Keratinocyte (primary cell): ENCODE results near the gene SCAANT1. TPM values are rescaled to one million over a fixed set of nuclear protein-coding genes. Genes with fewer than 3 reads are reported as not detected.

Experiments used
- DNase-seq: peaks from one replicate; pipeline ENCODE4 v3.0.0-alpha.2; 2011; ENCODE audit warnings: low read depth, missing footprints, low spot score
- FAIRE-seq: peaks from 2 replicates; lab custom pipeline; 2011; peaks lifted over from hg19 to GRCh38; lab: Jason Lieb, UNC
- H2AFZ ChIP-seq: 2 replicates; pipeline ENCODE4 v1.6.0; 2012; ENCODE audit warnings: low read length, control low read depth, inconsistent platforms; ENCODE audit not compliant: control insufficient read depth
- H3K27ac ChIP-seq: 2 replicates; pipeline ENCODE4 v1.5.1; 2011; ENCODE audit warnings: low read length; ENCODE audit not compliant: control insufficient read depth, insufficient read depth
- H3K27me3 ChIP-seq: 3 replicates; pipeline ENCODE4 v1.6.0; 2011; ENCODE audit warnings: low read length; ENCODE audit not compliant: control insufficient read depth, insufficient read depth; ENCODE audit errors: extremely low read depth
- H3K36me3 ChIP-seq, 2 experiments: 2 replicates in 1 of 2; 3 replicates in 1 of 2; pipeline ENCODE4 v1.5.1; 2011; ENCODE audit warnings: low read length in 2 of 2, mild to moderate bottlenecking in 1 of 2; ENCODE audit not compliant: control insufficient read depth in 2 of 2, insufficient read depth in 2 of 2; ENCODE audit errors: extremely low read depth in 1 of 2
- H3K4me1 ChIP-seq: 3 replicates; pipeline ENCODE4 v1.5.1; 2011; ENCODE audit warnings: low read length; ENCODE audit not compliant: control insufficient read depth, insufficient read depth; ENCODE audit errors: extremely low read depth
- H3K4me2 ChIP-seq: 3 replicates; pipeline ENCODE4 v1.6.0; 2011; ENCODE audit warnings: low read depth, low read length; ENCODE audit not compliant: control insufficient read depth, insufficient read depth; ENCODE audit errors: extremely low read depth
- H3K4me3 ChIP-seq, 3 experiments: fragments of 200-600 bp in 1 of 3; sonication (generic) in 1 of 3; 2 replicates in 2 of 3; 3 replicates in 1 of 3; pipeline ENCODE4 v1.5.1; 2011 to 2016; ENCODE audit warnings: low read length in 3 of 3, mild to moderate bottlenecking in 3 of 3, control low read depth in 2 of 3, inconsistent platforms in 1 of 3, low read depth in 1 of 3, mixed read lengths in 1 of 3, mixed run types in 1 of 3, moderate library complexity in 1 of 3; ENCODE audit not compliant: control insufficient read depth in 2 of 3, insufficient read depth in 2 of 3; ENCODE audit errors: extremely low read depth in 1 of 3
- H3K79me2 ChIP-seq: 2 replicates; pipeline ENCODE4 v1.6.0; 2012; ENCODE audit warnings: low read length; ENCODE audit not compliant: control insufficient read depth, insufficient read depth
- H3K9ac ChIP-seq: 3 replicates; pipeline ENCODE4 v1.6.0; 2011; ENCODE audit warnings: low read length; ENCODE audit not compliant: control insufficient read depth, insufficient read depth; ENCODE audit errors: extremely low read depth
- H3K9me1 ChIP-seq: 3 replicates; pipeline ENCODE4 v1.6.0; 2011; ENCODE audit warnings: low read length; ENCODE audit not compliant: control insufficient read depth, insufficient read depth; ENCODE audit errors: extremely low read depth
- H3K9me3 ChIP-seq: 2 replicates; pipeline ENCODE4 v1.5.1; 2012; ENCODE audit warnings: low read depth, low read length; ENCODE audit not compliant: control insufficient read depth
- H4K20me1 ChIP-seq: 3 replicates; pipeline ENCODE4 v1.6.0; 2011; ENCODE audit warnings: low read length; ENCODE audit not compliant: control insufficient read depth, insufficient read depth; ENCODE audit errors: extremely low read depth
- CTCF ChIP-seq, 3 experiments: IDR thresholded peaks in 1 of 3; conservative IDR thresholded peaks in 1 of 3; optimal IDR thresholded peaks in 1 of 3; 2 replicates in 2 of 3; 3 replicates in 1 of 3; pipeline versions ENCODE3 to v1.5.1; 2011; ENCODE audit warnings: low read length in 3 of 3, mild to moderate bottlenecking in 3 of 3, moderate library complexity in 2 of 3, control low read depth in 1 of 3, inconsistent platforms in 1 of 3; ENCODE audit not compliant: insufficient read depth in 2 of 3; ENCODE audit errors: extremely low read depth in 1 of 3
- EZH2 ChIP-seq: IDR thresholded peaks from one replicate; pipeline ENCODE4 v1.6.1; 2012; ENCODE audit warnings: inconsistent platforms, mild to moderate bottlenecking, low read length, moderate library complexity
- dilution Hi-C: fragments of 300-500 bp; cut with MboI; formaldehyde crosslinking; loops from one replicate; pipeline ENCODE4 v1.7.0; 2020; ENCODE audit warnings: low sequenced_read_pairs; ENCODE audit not compliant: extremely low pct_ligation_motif_present
- polyA plus RNA-seq, 5 experiments: library from polyadenylated mRNA; depleted of rRNA in 3 of 5; stranded (reverse) in 3 of 5; stranded (forward) in 1 of 5; unstranded in 1 of 5; fragments of >200 nt; gene quantifications; 1 replicate in 1 of 5; 2 replicates in 3 of 5; 3 replicates in 1 of 5; pipeline versions ENCODE4 v1.2.1 to v1.2.3, GENCODE V29; 2011 to 2012; ENCODE audit warnings: missing spikeins in 2 of 5, low read depth in 1 of 5, low replicate concordance in 1 of 5

SCAANT1 gene
- polyA plus RNA-seq, 1 donor (not counting 4 experiments of a cell fraction or from before 2014, with no cell fraction given), result not detected

GRCh38 chr3:63921741-63922482 lies 9.7 kb upstream of the SCAANT1 start:
- H4K20me1 ChIP-seq, result no peaks in the 10 kb centered on the region
- H3K4me1 ChIP-seq, result no peaks in the 10 kb centered on the region
- no peaks in the 10 kb centered on the region for H3K9me1 ChIP-seq
- H2AFZ ChIP-seq, result no peak overlapping the region
- H3K9ac ChIP-seq, result no peak overlapping the region
- DNase-seq (no peak), FAIRE-seq (no peak)
- dilution Hi-C loops, result no loop called here
- H3K4me2 ChIP-seq, result no peak overlapping the region
- H3K4me3 ChIP-seq, result no peak overlapping the region
- TF ChIP-seq EZH2 (no peak), CTCF (optimal IDR thresholded peaks at IDR 0.05 in 1 of 3, IDR thresholded peaks at IDR 0.05 in 1 of 3, conservative IDR thresholded peaks at IDR 0.05 in 1 of 3; ENCODE audit: extremely low read depth in 1 of 3, insufficient read depth in 2 of 3, low read length in 3 of 3) (no peak)
- H3K9me3 ChIP-seq, result no peaks in the 10 kb centered on the region
- peaks cover 19 to 39% of the 10 kb centered on the region in 2 experiments for H3K36me3 ChIP-seq
- H3K27me3 ChIP-seq, result no peaks in the 10 kb centered on the region
- peaks cover 49% of the 10 kb centered on the region for H3K79me2 ChIP-seq
- no peak overlapping the region for H3K27ac ChIP-seq

GRCh38 chr3:63920001-63920400 lies 7.8 kb upstream of the SCAANT1 start:
- DNase-seq (no peak), FAIRE-seq (no peak)
- no peak for TF ChIP-seq EZH2
- TF ChIP-seq CTCF (optimal IDR thresholded peaks at IDR 0.05 in 1 of 3, IDR thresholded peaks at IDR 0.05 in 1 of 3, conservative IDR thresholded peaks at IDR 0.05 in 1 of 3; ENCODE audit: extremely low read depth in 1 of 3, insufficient read depth in 2 of 3, low read length in 3 of 3), result no peak
- H3K9ac ChIP-seq, result no peak overlapping the region
- H3K27me3 ChIP-seq, result no peaks in the 10 kb centered on the region
- H3K79me2 ChIP-seq, result peaks cover 39% of the 10 kb centered on the region
- H3K4me1 ChIP-seq, result no peaks in the 10 kb centered on the region
- no peaks in the 10 kb centered on the region for H3K9me1 ChIP-seq
- peaks cover 21 to 36% of the 10 kb centered on the region in 2 experiments for H3K36me3 ChIP-seq
- H4K20me1 ChIP-seq, result peaks cover 3% of the 10 kb centered on the region
- no peak overlapping the region for H3K4me2 ChIP-seq
- H3K4me3 ChIP-seq, result no peak overlapping the region
- no peak overlapping the region for H3K27ac ChIP-seq
- dilution Hi-C loops, result no loop called here
- H3K9me3 ChIP-seq, result no peaks in the 10 kb centered on the region
- H2AFZ ChIP-seq, result no peak overlapping the region
